GM15510 (cell line): ENCODE results near the gene VAV2.

ENCODE experiments used
- POLR2A ChIP-seq: IDR thresholded peaks from 3 replicates; pipeline ENCODE4 v1.6.1; 2011; ENCODE audit warnings: borderline replicate concordance; ENCODE audit not compliant: insufficient read length; ENCODE audit errors: extremely low read depth

The VAV2 gene

GRCh38 chr9:133728856-133729616 lies 263.1 kb downstream of the VAV2 start:
- TF ChIP-seq POLR2A: no peak

- TF ChIP-seq POLR2A: no peak
Observed at GRCh38 chr9:133727876-133728441, 264.2 kb downstream of the VAV2 start.

GRCh38 chr9:133727277-133727875 lies 264.7 kb downstream of the VAV2 start:
- no peak for TF ChIP-seq POLR2A

- no peak for TF ChIP-seq POLR2A
Observed at GRCh38 chr9:133726401-133727276, 265.5 kb downstream of the VAV2 start.

GRCh38 chr9:133725886-133726285 lies 266.2 kb downstream of the VAV2 start:
- no peak for TF ChIP-seq POLR2A

GRCh38 chr9:133718563-133719315 lies 273.4 kb downstream of the VAV2 start:
- TF ChIP-seq POLR2A: no peak

GRCh38 chr9:133717113-133718031 lies 274.8 kb downstream of the VAV2 start:
- no peak for TF ChIP-seq POLR2A

- TF ChIP-seq POLR2A: no peak
Observed at GRCh38 chr9:133716564-133717112, 275.5 kb downstream of the VAV2 start.

GRCh38 chr9:133715866-133716563 lies 276.1 kb downstream of the VAV2 start:
- TF ChIP-seq POLR2A: no peak

GRCh38 chr9:133715295-133715865 lies 276.7 kb downstream of the VAV2 start:
- TF ChIP-seq POLR2A: no peak

GRCh38 chr9:133714606-133715294 lies 277.4 kb downstream of the VAV2 start:
- TF ChIP-seq POLR2A: no peak
